Endothelial cell of umbilical vein (primary cell): ENCODE measurements around the gene CDK17. TPM values are rescaled to one million over a fixed set of nuclear protein-coding genes. Genes with fewer than 3 reads are reported as not detected.
"Not testable (repeated sequence)": the region's sequence is repeated elsewhere in the genome, so short reads cannot be mapped to it uniquely, and the experiment has no call there.

Experiments
- BruUV-seq: library from RNA; stranded (reverse); fragments of 400-500 nt; replicated peaks from 2 replicates; lab custom pipeline; 2021; lab: Mats Ljungman, UMichigan
- CTCF ChIA-PET: fragments of 300-600, 350-600 bp; sonication (Branson Sonifier 250); formaldehyde crosslinking; loops from one replicate; lab custom pipeline; 2021; ENCODE audit warnings: antibody characterized with exemption, inconsistent platforms; lab: Charles Lee
- POLR2A ChIA-PET: fragments of 300-600, 350-600 bp; sonication (Branson Sonifier 250); formaldehyde crosslinking; loops from one replicate; lab custom pipeline; 2021; ENCODE audit warnings: antibody characterized with exemption, inconsistent platforms; lab: Charles Lee
- DNase-seq: peaks from one replicate; pipeline ENCODE4 v3.0.0-alpha.2; 2011; ENCODE audit warnings: low read depth, low spot score
- FAIRE-seq: peaks from 2 replicates; lab custom pipeline; 2011; peaks lifted over from hg19 to GRCh38; lab: Jason Lieb, UNC
- H2AFZ ChIP-seq: 2 replicates; pipeline ENCODE4 v1.6.0; 2012; ENCODE audit warnings: low read depth, low read length, control low read depth, inconsistent platforms
- H3K27ac ChIP-seq: 2 replicates; pipeline ENCODE4 v1.5.1; 2011; ENCODE audit warnings: low read depth, mild to moderate bottlenecking, control low read depth, low read length, moderate library complexity; ENCODE audit not compliant: insufficient read depth
- H3K27me3 ChIP-seq, 2 experiments: 2 replicates each; pipeline versions ENCODE4 v1.6.0 to v1.6.1; 2011; ENCODE audit warnings: low read length in 2 of 2, mixed read lengths in 1 of 2; ENCODE audit not compliant: control insufficient read depth in 2 of 2, insufficient read depth in 2 of 2
- H3K36me3 ChIP-seq, 2 experiments: 2 replicates in 1 of 2; 3 replicates in 1 of 2; pipeline ENCODE4 v1.5.1; 2011; ENCODE audit warnings: low read length in 2 of 2, mild to moderate bottlenecking in 1 of 2, moderate library complexity in 1 of 2; ENCODE audit not compliant: control insufficient read depth in 2 of 2, insufficient read depth in 2 of 2; ENCODE audit errors: extremely low read depth in 1 of 2
- H3K4me1 ChIP-seq: 3 replicates; pipeline ENCODE4 v1.5.1; 2011; ENCODE audit warnings: mild to moderate bottlenecking, low read length; ENCODE audit not compliant: control insufficient read depth, insufficient read depth; ENCODE audit errors: extremely low read depth
- H3K4me2 ChIP-seq: 2 replicates; pipeline ENCODE4 v1.6.1; 2011; ENCODE audit warnings: low read length, control low read depth, mixed read lengths; ENCODE audit not compliant: insufficient read depth
- H3K4me3 ChIP-seq, 3 experiments: fragments of 200-600 bp in 1 of 3; sonication (generic), shearing (Covaris generic) in 1 of 3; replicated peaks in 1 of 3; 2 replicates each; pipeline ENCODE4 v1.5.1; 2011 to 2016; ENCODE audit warnings: control low read depth in 3 of 3, low read length in 3 of 3, mild to moderate bottlenecking in 2 of 3, inconsistent platforms in 1 of 3, low read depth in 1 of 3, moderate library complexity in 1 of 3; ENCODE audit not compliant: insufficient read depth in 1 of 3
- H3K79me2 ChIP-seq: 2 replicates; pipeline ENCODE4 v1.6.0; 2012; ENCODE audit warnings: low read length, inconsistent platforms; ENCODE audit not compliant: control insufficient read depth, insufficient read depth
- H3K9ac ChIP-seq: replicated peaks from 2 replicates; pipeline ENCODE3; 2011; ENCODE audit warnings: low read length, control low read depth; ENCODE audit not compliant: insufficient read depth; ENCODE audit errors: extremely low read depth
- H3K9me1 ChIP-seq: replicated peaks from 3 replicates; pipeline ENCODE4 v1.6.0; 2011; ENCODE audit warnings: mild to moderate bottlenecking, low read length; ENCODE audit not compliant: control insufficient read depth, insufficient read depth; ENCODE audit errors: extremely low read depth
- H3K9me3 ChIP-seq: replicated peaks from 2 replicates; pipeline ENCODE4 v1.5.1; 2012; ENCODE audit warnings: low read length, inconsistent platforms; ENCODE audit not compliant: control insufficient read depth, insufficient read depth
- H4K20me1 ChIP-seq: replicated peaks from 2 replicates; pipeline ENCODE3; 2011; ENCODE audit warnings: mild to moderate bottlenecking, low read length; ENCODE audit not compliant: control insufficient read depth, insufficient read depth; ENCODE audit errors: extremely low read depth
- EZH2 ChIP-seq: IDR thresholded peaks from 2 replicates; pipeline ENCODE4 v1.6.1; 2012; ENCODE audit warnings: borderline replicate concordance, low read depth, mild to moderate bottlenecking, moderate library complexity, low read length, inconsistent platforms; ENCODE audit not compliant: severe bottlenecking
- FOS ChIP-seq: IDR thresholded peaks from 2 replicates; pipeline ENCODE4 v1.6.1; 2011; ENCODE audit warnings: mild to moderate bottlenecking, low read length, moderate library complexity, borderline replicate concordance; ENCODE audit not compliant: insufficient read depth
- GATA2 ChIP-seq: IDR thresholded peaks from 2 replicates; pipeline ENCODE4 v1.7.0; 2011; ENCODE audit warnings: low read depth, mild to moderate bottlenecking, moderate library complexity, mixed read lengths, low read length; ENCODE audit not compliant: insufficient read length, insufficient read depth
- JUN ChIP-seq: IDR thresholded peaks from 2 replicates; pipeline ENCODE4 v1.6.1; 2011; ENCODE audit warnings: borderline replicate concordance, low read depth; ENCODE audit not compliant: insufficient read length, insufficient read depth
- MYC ChIP-seq: IDR thresholded peaks from one replicate; pipeline ENCODE4 v1.6.1; 2011; ENCODE audit warnings: mild to moderate bottlenecking, low read depth, low read length
- POLR2A ChIP-seq: IDR thresholded peaks from 2 replicates; pipeline ENCODE4 v1.6.1; 2012; ENCODE audit warnings: low read depth, mild to moderate bottlenecking, control low read depth, low read length
- POLR2AphosphoS5 ChIP-seq: IDR thresholded peaks from 2 replicates; pipeline ENCODE4 v1.6.1; 2012; ENCODE audit warnings: low read depth, mild to moderate bottlenecking, control low read depth, low read length, moderate library complexity; ENCODE audit not compliant: insufficient read depth
- dilution Hi-C: fragments of 300-500 bp; cut with MboI; formaldehyde crosslinking; loops from one replicate; pipeline ENCODE4 v1.15.0; 2019; ENCODE audit warnings: low sequenced_read_pairs; ENCODE audit not compliant: extremely low pct_ligation_motif_present
- intact Hi-C: fragments of 100-400 bp; cut with micrococcal nuclease; formaldehyde crosslinking; loops from one replicate; pipeline ENCODE4 v1.10.0; 2022
- polyA plus RNA-seq, 4 experiments: library from polyadenylated mRNA; depleted of rRNA in 3 of 4; stranded (reverse) in 3 of 4; unstranded in 1 of 4; fragments of >200 nt; gene quantifications; 2 replicates each; pipeline versions ENCODE4 v1.2.1 to v1.2.3, GENCODE V29; 2011 to 2012; ENCODE audit warnings: missing spikeins in 1 of 4
- total RNA-seq: library from RNA; stranded (reverse); gene quantifications from 2 replicates; pipeline ENCODE4 v1.2.3, GENCODE V29; 2021
- TF ChIP-seq, protein P1 (sequence below): IDR thresholded peaks from 2 replicates; pipeline ENCODE4 v1.6.1; 2011; ENCODE audit not compliant: insufficient read depth, insufficient read length

CDK17 gene
- total and polyA plus RNA-seq, 2 donors (not counting 3 experiments of a cell fraction or from before 2014, with no cell fraction given): 61.1 to 176 TPM

DNA sequence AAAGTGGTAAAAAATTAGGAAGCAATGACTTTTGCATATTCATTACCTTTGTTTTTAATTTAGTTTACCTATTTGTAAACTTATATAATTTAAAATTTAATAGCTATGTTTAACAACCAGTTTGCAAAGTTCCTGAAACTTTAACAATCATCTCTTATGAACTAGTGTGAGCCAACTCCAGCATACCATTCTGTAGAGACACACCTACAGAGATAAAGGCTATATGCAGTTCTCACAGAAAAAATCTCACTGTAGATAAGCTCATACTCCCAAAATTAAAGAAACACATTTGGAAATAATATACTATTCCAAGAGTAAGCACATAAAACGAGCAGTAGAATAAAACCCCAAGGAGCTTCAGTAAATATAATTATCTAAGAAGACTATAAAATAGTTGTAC, 77.5 kb downstream of the CDK17 start:
- CTCF ChIA-PET: interaction anchor here (0.8 to 1.1 kb wide), 5 partner anchors 15 to 65 kb away, joined by 3 read pairs; no protein-coding TSS in a partner anchor
- dilution Hi-C loops (no loop called here), intact Hi-C loops (no loop called here)

GRCh38 chr12:96321941-96322340, 78.3 kb downstream of the CDK17 start:
- BruUV-seq: no TSS peak
- ChIA-PET POLR2A (no interaction called here), CTCF (interaction anchor here (0.7 to 1.0 kb wide), 4 partner anchors 14 to 144 kb away, joined by 3 read pairs; no protein-coding TSS in a partner anchor)
- H3K9ac ChIP-seq: no peak overlapping the region
- no peaks in the 10 kb centered on the region for H3K4me1 ChIP-seq
- H3K27me3 ChIP-seq: no peaks in the 10 kb centered on the region
- H3K9me1 ChIP-seq: no peaks in the 10 kb centered on the region
- no peaks in the 10 kb centered on the region for H3K9me3 ChIP-seq
- H3K79me2 ChIP-seq: peaks cover 59% of the 10 kb centered on the region
- dilution Hi-C loops: no loop called here
- peaks cover 25% of the 10 kb centered on the region for H4K20me1 ChIP-seq
- no peak for DNase-seq
- no peak overlapping the region for H3K27ac ChIP-seq
- TF ChIP-seq POLR2A: no peak
- no peak for TF ChIP-seq MYC
- no peak for TF ChIP-seq JUN
- TF ChIP-seq POLR2AphosphoS5: no peak
- TF ChIP-seq FOS: no peak
- no peak for TF ChIP-seq EZH2
- no peak for TF ChIP-seq GATA2
- peaks cover 14 to 16% of the 10 kb centered on the region in 2 experiments for H3K36me3 ChIP-seq
- intact Hi-C loops: no loop called here
- no peak overlapping the region for H3K4me2 ChIP-seq
- no peak overlapping the region for H3K4me3 ChIP-seq
- no peak overlapping the region for H2AFZ ChIP-seq
- FAIRE-seq: no peak

More for the DNA sequence above, 77.5 kb downstream of the CDK17 start:
- Histone ChIP-seq H4K20me1 (peaks cover 26% of the 10 kb centered on the region), H3K36me3 (peaks cover 14 to 16% of the 10 kb centered on the region in 2 experiments), H3K9ac (no peak overlapping the region), H3K9me1 (no peaks in the 10 kb centered on the region), H2AFZ (no peak overlapping the region), H3K9me3 (no peaks in the 10 kb centered on the region), H3K27me3 (no peaks in the 10 kb centered on the region), H3K4me2 (no peak overlapping the region), H3K27ac (no peak overlapping the region), H3K4me1 (no peaks in the 10 kb centered on the region), H3K79me2 (peaks cover 65% of the 10 kb centered on the region), H3K4me3 (no peak overlapping the region)
- no peak for FAIRE-seq
- BruUV-seq: no TSS peak
- TF ChIP-seq POLR2A: no peak
- TF ChIP-seq, protein P1, sequence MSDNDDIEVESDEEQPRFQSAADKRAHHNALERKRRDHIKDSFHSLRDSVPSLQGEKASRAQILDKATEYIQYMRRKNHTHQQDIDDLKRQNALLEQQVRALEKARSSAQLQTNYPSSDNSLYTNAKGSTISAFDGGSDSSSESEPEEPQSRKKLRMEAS: no peak
- POLR2A ChIA-PET: no interaction called here
- DNase-seq: no peak

- peaks cover 10% of the 10 kb centered on the region for H4K20me1 ChIP-seq
- FAIRE-seq, H3K27ac ChIP-seq, DNase-seq, H3K4me2 ChIP-seq, dilution Hi-C loops, POLR2A ChIA-PET, H3K27me3 ChIP-seq, H3K4me3 ChIP-seq, H3K9ac ChIP-seq, intact Hi-C loops, H3K4me1 ChIP-seq, H3K9me1 ChIP-seq, H2AFZ ChIP-seq, H3K9me3 ChIP-seq, CTCF ChIA-PET, BruUV-seq, H3K36me3 ChIP-seq: not testable (repeated sequence)
- H3K79me2 ChIP-seq: peaks cover 51% of the 10 kb centered on the region
Measured at GRCh38 chr12:96317801-96318200, 82.4 kb downstream of the CDK17 start.
